Measurements from ENCODE around the gene SLC66A1.

The SLC66A1 gene

GRCh38 chr1:19365721-19366120 is 53.6 kb downstream of the SLC66A1 start:
- DNase-seq, result no peak

DNA sequence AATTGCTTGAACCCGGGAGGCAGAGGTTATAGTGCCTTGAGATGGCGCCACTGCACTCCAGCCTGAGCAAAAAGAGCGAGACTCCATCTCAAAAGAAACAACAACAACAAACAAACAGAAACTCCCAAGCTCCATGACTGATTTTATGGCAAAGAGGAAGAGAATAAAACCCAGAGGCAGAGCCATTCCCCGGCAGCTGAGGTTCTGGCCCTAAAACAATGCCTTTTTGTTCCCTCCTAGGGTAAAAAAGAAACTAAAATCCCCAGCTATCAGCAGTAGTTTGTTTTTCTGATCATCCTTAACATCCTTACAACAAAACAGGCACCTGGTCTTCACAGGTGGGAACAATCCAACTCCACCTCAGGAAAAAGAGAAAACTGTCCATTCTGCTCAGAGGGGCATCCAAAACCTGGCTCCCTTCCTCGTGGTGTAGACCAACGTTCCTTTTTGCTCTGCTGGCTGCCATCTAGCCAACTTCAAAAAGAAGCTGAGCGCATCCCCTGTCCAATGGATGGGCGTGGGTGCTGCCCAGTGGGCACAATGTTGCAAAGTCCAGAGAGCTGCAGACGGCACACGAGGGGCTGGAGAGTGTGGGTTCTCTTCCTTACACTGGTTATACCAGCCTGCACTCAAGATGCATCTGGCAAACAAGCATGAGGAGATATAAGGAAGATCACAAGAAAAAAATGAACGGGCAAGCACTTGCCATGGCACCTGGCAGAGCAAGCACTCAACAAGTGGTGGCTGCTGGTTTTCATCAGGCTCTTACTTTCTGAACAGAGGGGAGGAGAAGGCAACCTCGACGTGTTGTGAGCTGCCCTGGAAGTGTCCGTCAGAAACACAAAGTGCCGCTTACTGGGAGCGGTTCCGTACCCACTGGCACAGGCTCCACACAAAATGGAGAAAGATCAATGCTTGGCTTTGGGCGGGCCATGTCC is 54.7 kb downstream of the SLC66A1 start:
- DNase-seq, result no peak

GRCh38 chr1:19367584-19368041 is 55.5 kb downstream of the SLC66A1 start:
- no peak for DNase-seq

DNA sequence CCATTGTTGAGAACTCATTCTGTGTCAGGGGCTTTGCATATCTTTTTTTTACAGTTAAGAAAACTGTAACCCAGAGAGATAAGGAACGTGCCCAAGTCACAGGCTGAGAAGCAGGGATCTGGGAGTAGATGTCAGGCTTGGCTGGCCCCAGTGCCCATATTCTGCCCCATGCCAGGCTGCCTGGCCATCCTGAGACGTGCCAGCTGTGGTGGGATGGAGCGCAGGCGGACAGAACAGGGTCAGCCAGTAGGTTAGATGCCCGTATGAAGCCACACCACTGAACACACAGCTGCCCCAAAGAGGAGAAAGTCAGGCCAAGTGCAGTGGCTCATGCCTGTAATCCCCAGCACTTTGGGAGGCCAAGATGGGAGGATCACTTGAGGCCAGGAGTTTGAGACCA is 55.9 kb downstream of the SLC66A1 start:
- no peak for DNase-seq

DNA sequence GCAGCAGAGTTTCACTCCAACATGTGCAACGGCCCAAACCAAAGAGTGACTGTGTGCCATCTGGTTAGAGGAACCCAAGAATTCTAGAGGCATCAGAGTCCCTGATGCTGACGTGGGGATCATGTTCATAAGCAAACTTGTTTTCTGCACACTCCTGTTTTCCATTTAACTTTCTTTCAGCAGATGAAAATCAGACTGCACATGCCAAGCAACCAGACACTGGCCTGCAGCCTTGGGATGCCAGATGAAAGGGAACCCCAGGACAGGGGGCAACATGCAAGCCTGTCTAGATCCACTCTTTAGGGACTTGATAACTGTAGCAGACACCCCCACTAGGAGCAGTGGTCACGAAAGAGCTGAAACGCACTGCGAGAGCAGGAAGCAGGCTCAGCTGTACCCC is 56.8 kb downstream of the SLC66A1 start:
- no peak for DNase-seq

GRCh38 chr1:19369396-19370090 is 57.4 kb downstream of the SLC66A1 start:
- DNase-seq, result no peak

GRCh38 chr1:19370453-19371170 is 58.5 kb downstream of the SLC66A1 start:
- no peak for DNase-seq

GRCh38 chr1:19371226-19372135 is 59.4 kb downstream of the SLC66A1 start:
- DNase-seq, result no peak

DNA sequence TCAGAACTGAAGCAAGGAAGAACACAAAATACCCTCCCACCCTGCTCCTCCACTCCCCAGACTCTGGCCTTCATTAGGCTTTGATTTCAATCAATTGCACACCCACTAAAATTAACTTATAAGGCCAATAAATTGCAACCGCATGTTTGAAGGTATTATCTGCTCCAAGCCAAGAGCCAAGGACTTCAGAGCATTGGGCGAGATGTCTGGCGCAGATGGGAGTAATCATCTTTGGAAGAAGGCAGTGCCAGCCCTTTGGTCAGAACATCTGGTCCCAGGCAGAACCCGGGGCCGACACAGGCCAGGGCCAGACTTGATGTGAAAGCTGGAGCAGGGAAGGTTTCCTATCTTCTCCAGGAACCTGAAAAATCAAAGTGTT is 60.0 kb downstream of the SLC66A1 start:
- DNase-seq, result no peak

DNA sequence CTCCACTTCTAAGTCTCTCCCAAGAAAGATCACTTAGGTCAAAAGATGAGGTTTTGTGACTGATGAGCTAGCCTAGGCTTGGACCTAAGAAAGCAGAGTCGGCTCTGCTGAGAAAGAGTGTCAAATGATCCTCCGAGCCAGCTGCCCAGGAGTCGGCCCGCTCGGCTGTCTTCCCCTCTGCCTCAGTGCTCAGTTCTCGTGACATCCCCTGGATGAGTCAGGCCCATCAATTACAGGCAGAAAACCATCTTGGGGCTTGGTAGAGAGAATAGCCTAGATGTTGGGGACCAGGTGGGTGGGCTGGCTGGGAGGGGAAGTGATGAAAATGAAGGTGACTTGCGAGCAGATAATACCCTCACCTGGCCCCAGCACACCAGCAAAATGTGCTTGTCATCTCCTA is 60.5 kb downstream of the SLC66A1 start:
- DNase-seq, result no peak

DNA sequence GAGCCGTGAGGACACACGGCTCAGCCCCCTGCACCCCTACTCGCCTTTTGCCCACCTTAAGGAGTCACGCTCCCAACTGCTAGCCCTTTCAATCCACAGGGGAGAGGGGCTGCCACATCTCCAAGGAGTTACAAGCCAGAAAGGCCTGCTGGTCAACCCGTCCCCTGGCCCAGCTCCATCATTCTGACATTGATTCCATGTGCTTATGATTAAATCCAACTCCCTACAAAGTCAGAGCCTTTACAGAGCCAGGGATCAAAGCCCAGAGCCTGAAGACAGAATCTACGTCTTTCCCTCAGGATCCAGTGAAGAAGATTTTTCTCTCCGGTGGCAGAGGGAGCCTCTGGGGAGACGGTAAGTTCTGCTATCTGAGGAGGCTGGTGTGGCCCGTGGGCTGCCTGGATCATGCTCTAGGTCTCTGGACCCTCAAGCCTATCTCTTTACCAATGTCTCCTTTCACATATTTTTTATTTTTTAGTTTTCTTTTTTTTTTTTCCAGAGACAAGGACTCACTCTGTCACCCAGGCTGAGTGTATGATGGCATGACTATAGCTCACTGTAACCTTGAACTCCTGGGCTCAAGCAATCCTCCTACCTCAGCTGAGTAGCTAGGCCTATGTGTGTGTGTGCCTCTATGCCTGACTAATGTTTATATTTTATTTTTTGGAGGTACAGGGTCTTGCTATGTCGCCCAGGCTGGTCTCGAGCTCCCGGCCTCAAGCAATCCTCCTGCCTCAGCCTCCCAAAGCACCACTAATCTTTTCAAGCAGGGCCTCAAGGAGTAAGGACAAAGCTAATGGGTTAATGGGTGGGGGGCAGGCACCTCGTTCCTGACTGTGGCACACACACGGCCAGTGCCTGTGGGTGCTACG is 61.3 kb downstream of the SLC66A1 start:
- no peak for DNase-seq

- DNase-seq, result no peak
These were observed 62.1 kb downstream of the SLC66A1 start for GRCh38 chr1:19374083-19374801.

GRCh38 chr1:19374926-19375325 is 62.8 kb downstream of the SLC66A1 start:
- DNase-seq, result no peak

- DNase-seq, result no peak
These were observed 63.7 kb downstream of the SLC66A1 start for GRCh38 chr1:19375631-19376400.

DNA sequence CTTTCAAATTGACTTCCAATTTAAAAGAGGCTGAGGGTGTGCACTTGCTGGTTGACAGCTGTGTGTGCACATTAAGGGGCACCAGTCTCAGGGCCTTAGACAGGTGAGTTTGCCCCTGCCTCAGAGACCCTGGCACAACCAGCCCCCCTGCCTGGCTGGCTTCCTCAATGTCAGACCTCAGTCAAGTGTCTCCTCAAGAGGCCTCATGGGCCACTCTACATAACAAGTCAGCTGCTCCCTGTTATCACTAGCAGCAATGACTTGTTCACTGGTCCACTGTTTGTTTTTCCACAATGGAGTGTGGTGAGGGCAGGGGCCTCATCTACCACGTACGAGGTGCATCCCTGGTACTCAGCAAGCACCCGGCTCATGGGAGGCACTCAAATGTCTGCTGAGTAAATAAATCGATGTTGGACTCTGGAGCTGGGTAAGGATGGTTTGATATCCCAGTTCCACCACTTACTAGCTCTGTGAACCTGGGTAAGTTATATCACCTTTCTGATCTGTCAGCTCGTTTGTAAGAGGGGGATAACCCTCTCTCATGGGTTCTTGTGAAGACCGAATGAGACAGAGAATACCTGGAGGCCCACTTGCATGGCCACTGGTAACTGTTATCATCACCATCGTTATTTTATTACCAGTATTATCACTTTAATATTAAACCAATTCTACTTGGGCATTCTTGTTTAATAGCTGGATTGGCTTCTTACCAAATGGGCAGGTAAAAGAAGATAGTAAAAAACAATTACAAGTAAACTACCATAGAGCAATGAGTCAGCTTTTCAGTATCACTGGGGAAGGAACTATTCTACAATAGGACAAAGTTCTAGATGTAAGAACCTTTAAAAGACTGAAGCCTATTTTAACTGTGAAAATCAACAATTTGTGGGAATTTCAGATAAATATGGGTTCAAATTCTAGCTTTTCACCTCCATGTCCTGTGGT is 64.6 kb downstream of the SLC66A1 start:
- no peak for DNase-seq

- DNase-seq, result no peak
These were observed 65.9 kb downstream of the SLC66A1 start for GRCh38 chr1:19377812-19378718.

All from activated CD8-positive, alpha-beta memory T cell treated with anti-CD3 and anti-CD28 coated beads for 24 hours (primary cell).